ENCODE measurements around the gene CEP112.

The CEP112 gene

GRCh38 chr17:65801513-65801912 lies 390.4 kb downstream of the CEP112 start:
- no peak overlapping the region for H3K4me3 ChIP-seq (ENCODE audit: low read depth, low read length)
- DNase-seq (ENCODE audit: low read depth), result no peak
- TF ChIP-seq MYC (IDR thresholded peaks at IDR 0.05; ENCODE audit: low read depth, low read length) (no peak), CTCF (IDR thresholded peaks at IDR 0.05; ENCODE audit: low read depth, low read length) (no peak), MAX (IDR thresholded peaks at IDR 0.05; ENCODE audit: low read depth, low read length) (no peak), POLR2A (IDR thresholded peaks at IDR 0.05; ENCODE audit: extremely low read depth, insufficient read length) (no peak)

GRCh38 chr17:65800655-65801054 lies 391.3 kb downstream of the CEP112 start:
- DNase-seq (ENCODE audit: low read depth), result no peak

GRCh38 chr17:65799869-65800268 lies 392.1 kb downstream of the CEP112 start:
- TF ChIP-seq MAX (IDR thresholded peaks at IDR 0.05; ENCODE audit: low read depth, low read length), result no peak
- TF ChIP-seq POLR2A (IDR thresholded peaks at IDR 0.05; ENCODE audit: extremely low read depth, insufficient read length), result no peak
- TF ChIP-seq CTCF (IDR thresholded peaks at IDR 0.05; ENCODE audit: low read depth, low read length), result no peak
- no peak for TF ChIP-seq MYC (IDR thresholded peaks at IDR 0.05; ENCODE audit: low read depth, low read length)
- no peak overlapping the region for H3K4me3 ChIP-seq (ENCODE audit: low read depth, low read length)
- DNase-seq (ENCODE audit: low read depth), result no peak

More at GRCh38 chr17:65800655-65801054, 391.3 kb downstream of the CEP112 start:
- H3K4me3 ChIP-seq (ENCODE audit: low read depth, low read length), result no peak overlapping the region
- no peak for TF ChIP-seq POLR2A (IDR thresholded peaks at IDR 0.05; ENCODE audit: extremely low read depth, insufficient read length)
- no peak for TF ChIP-seq MYC (IDR thresholded peaks at IDR 0.05; ENCODE audit: low read depth, low read length)
- TF ChIP-seq MAX (IDR thresholded peaks at IDR 0.05; ENCODE audit: low read depth, low read length), result no peak
- no peak for TF ChIP-seq CTCF (IDR thresholded peaks at IDR 0.05; ENCODE audit: low read depth, low read length)

GRCh38 chr17:65799454-65799853 lies 392.5 kb downstream of the CEP112 start:
- TF ChIP-seq POLR2A (IDR thresholded peaks at IDR 0.05; ENCODE audit: extremely low read depth, insufficient read length), result no peak
- no peak for TF ChIP-seq CTCF (IDR thresholded peaks at IDR 0.05; ENCODE audit: low read depth, low read length)
- no peak for TF ChIP-seq MAX (IDR thresholded peaks at IDR 0.05; ENCODE audit: low read depth, low read length)
- no peak for TF ChIP-seq MYC (IDR thresholded peaks at IDR 0.05; ENCODE audit: low read depth, low read length)
- no peak overlapping the region for H3K4me3 ChIP-seq (ENCODE audit: low read depth, low read length)
- DNase-seq (ENCODE audit: low read depth), result no peak

GRCh38 chr17:65797809-65798208 lies 394.1 kb downstream of the CEP112 start:
- no peak for TF ChIP-seq POLR2A (IDR thresholded peaks at IDR 0.05; ENCODE audit: extremely low read depth, insufficient read length)
- TF ChIP-seq CTCF (IDR thresholded peaks at IDR 0.05; ENCODE audit: low read depth, low read length), result peak; percentile 45
- TF ChIP-seq MYC (IDR thresholded peaks at IDR 0.05; ENCODE audit: low read depth, low read length), result no peak
- no peak for TF ChIP-seq MAX (IDR thresholded peaks at IDR 0.05; ENCODE audit: low read depth, low read length)
- no peak overlapping the region for H3K4me3 ChIP-seq (ENCODE audit: low read depth, low read length)
- DNase-seq (ENCODE audit: low read depth), result peak; percentile 19

- no peak for DNase-seq (ENCODE audit: low read depth)
- TF ChIP-seq POLR2A (IDR thresholded peaks at IDR 0.05; ENCODE audit: extremely low read depth, insufficient read length) (no peak), MAX (IDR thresholded peaks at IDR 0.05; ENCODE audit: low read depth, low read length) (no peak), CTCF (IDR thresholded peaks at IDR 0.05; ENCODE audit: low read depth, low read length) (no peak), MYC (IDR thresholded peaks at IDR 0.05; ENCODE audit: low read depth, low read length) (no peak)
- H3K4me3 ChIP-seq (ENCODE audit: low read depth, low read length), result no peak overlapping the region
These were observed 394.8 kb downstream of the CEP112 start for GRCh38 chr17:65797101-65797500.

All from NB4 (cell line).